Sigmoid colon (tissue), 7 donors: Measurements from ENCODE around the gene GMDS. TPM values are rescaled to one million over a fixed set of nuclear protein-coding genes. Genes with fewer than 3 reads are reported as not detected.

Experiments
- DNase-seq: peaks from one replicate; pipeline ENCODE4 v3.0.0-alpha.2; 2019
- H3K27ac ChIP-seq, 4 donors: fragments of 200-600 bp; sonication (generic); one replicate each; pipeline ENCODE4 v1.5.1; 2016 to 2019; ENCODE audit warnings: mild to moderate bottlenecking in 1 of 4
- H3K27me3 ChIP-seq, 3 donors: fragments of 200-600 bp; sonication (generic); one replicate each; pipeline ENCODE4 v1.5.1; 2019; ENCODE audit warnings: mild to moderate bottlenecking in 1 of 3
- H3K36me3 ChIP-seq, 4 donors: fragments of 200-600 bp; sonication (generic); one replicate each; pipeline ENCODE4 v1.5.1; 2016 to 2019
- H3K4me1 ChIP-seq, 4 donors: fragments of 200-600 bp; sonication (generic); one replicate each; pipeline ENCODE4 v1.5.1; 2017 to 2019
- H3K4me3 ChIP-seq, 4 donors: fragments of 200-600 bp; sonication (generic); one replicate each; pipeline ENCODE4 v1.5.1; 2017 to 2019; ENCODE audit warnings: mild to moderate bottlenecking in 2 of 4, moderate library complexity in 1 of 4
- H3K9me3 ChIP-seq, 4 donors: fragments of 200-600 bp in 3 of 4; sonication (generic) in 3 of 4; one replicate each; pipeline versions ENCODE4 v1.5.1 to v1.6.1; 2013 to 2019
- EP300 ChIP-seq, 4 donors: sonication (generic); formaldehyde crosslinking; IDR thresholded peaks; one replicate each; pipeline ENCODE4 v1.6.1; 2017; ENCODE audit warnings: antibody characterized with exemption in 4 of 4
- POLR2A ChIP-seq, 2 donors: fragments of 450-650 bp; IDR thresholded peaks; one replicate each; pipeline ENCODE4 v1.6.1; 2016; ENCODE audit warnings: antibody characterized with exemption in 2 of 2, mild to moderate bottlenecking in 2 of 2, moderate library complexity in 2 of 2
- POLR2AphosphoS5 ChIP-seq, 4 donors: sonication (generic); formaldehyde crosslinking; IDR thresholded peaks; one replicate each; pipeline ENCODE4 v1.6.1; 2017; ENCODE audit warnings: antibody characterized with exemption in 4 of 4
- WGBS, 2 donors: extraction: QIAGEN DNeasy Blood & Tissue Kit; methylation state at CpG; one replicate each; pipeline ENCODE4 v1.1.7; 2013; 5-methylcytosine and 5-hydroxymethylcytosine counted together
- intact Hi-C: fragments of 100-400 bp; cut with DNase I; formaldehyde crosslinking; loops from one replicate; pipeline ENCODE4 v1.15.1; 2023
- polyA plus RNA-seq, 3 donors: library from polyadenylated mRNA; stranded (reverse); fragments of 200-250 nt; gene quantifications; one replicate each; pipeline ENCODE4 v1.2.3, GENCODE V29; 2013
- total RNA-seq, 4 donors: library from RNA; depleted of rRNA; stranded (reverse); fragments of >200 nt; gene quantifications; one replicate each; pipeline ENCODE4 v1.1.0, GENCODE V29; 2016
- TF ChIP-seq, protein P1 (sequence below), 4 experiments: fragments of 450-650 bp in 3 of 4; fragments of 200-600 bp in 1 of 4; IDR thresholded peaks; one replicate each; pipeline ENCODE4 v1.5.1; 2016 to 2019; ENCODE audit warnings: antibody characterized with exemption in 4 of 4, mild to moderate bottlenecking in 3 of 4, moderate library complexity in 2 of 4
- donor health status: healthy with polysubstance abuse.
- donor health status: Bipolar disorder and iron deficiency.
- donor health status: healthy.

Gene GMDS
- total and polyA plus RNA-seq, 7 donors, result 3.1 to 173 (median 9.4) TPM

DNA sequence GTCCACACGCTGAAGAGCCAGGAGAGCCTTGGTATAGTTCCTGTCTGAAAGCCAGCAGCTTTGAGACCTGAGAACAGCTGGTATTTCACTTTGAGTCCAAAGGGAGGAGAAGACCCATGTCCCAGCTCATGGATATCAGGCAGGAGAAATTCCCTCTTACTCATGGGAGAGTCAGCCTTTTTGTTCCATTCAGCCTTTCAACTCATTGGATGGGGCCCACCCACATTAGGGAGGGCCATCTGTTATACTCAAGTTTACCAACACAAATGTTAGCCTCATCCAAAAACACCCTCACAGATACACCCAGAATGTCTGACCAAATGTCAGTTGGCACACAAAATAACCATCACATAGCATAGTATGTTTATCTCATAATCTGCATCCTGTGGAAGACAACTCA, 80.1 kb downstream of the GMDS start:
- no peaks in the 10 kb centered on the region for H3K9me3 ChIP-seq
- 93 to 97% methylated on average over 1 of the region's 1 CpG for WGBS, 2 donors

DNA sequence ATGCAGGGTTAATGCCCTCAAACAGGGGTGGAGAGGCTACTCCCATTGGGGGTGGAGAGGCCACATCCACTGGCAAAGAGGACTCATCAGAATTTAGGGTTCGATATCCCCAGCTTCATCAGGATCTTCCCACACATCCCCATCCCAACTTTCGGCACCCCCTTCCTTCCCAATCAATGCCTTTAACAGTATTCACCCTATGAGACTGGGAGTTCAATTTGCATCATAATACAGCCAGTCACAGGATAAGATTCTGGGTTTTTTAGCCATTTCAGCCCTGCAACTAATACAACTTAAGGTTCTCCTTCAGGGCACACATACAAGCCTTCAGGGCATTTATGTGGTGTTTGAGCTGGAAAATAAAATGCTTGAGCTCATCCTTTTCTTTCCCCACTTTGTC, 80.9 kb downstream of the GMDS start:
- no peak for DNase-seq
- H3K4me1 ChIP-seq, result peaks cover 0 to 7% (median 0%) of the 10 kb centered on the region in 4 donors
- no peaks in the 10 kb centered on the region for H3K27me3 ChIP-seq
- TF ChIP-seq, protein P1, sequence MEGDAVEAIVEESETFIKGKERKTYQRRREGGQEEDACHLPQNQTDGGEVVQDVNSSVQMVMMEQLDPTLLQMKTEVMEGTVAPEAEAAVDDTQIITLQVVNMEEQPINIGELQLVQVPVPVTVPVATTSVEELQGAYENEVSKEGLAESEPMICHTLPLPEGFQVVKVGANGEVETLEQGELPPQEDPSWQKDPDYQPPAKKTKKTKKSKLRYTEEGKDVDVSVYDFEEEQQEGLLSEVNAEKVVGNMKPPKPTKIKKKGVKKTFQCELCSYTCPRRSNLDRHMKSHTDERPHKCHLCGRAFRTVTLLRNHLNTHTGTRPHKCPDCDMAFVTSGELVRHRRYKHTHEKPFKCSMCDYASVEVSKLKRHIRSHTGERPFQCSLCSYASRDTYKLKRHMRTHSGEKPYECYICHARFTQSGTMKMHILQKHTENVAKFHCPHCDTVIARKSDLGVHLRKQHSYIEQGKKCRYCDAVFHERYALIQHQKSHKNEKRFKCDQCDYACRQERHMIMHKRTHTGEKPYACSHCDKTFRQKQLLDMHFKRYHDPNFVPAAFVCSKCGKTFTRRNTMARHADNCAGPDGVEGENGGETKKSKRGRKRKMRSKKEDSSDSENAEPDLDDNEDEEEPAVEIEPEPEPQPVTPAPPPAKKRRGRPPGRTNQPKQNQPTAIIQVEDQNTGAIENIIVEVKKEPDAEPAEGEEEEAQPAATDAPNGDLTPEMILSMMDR (IDR thresholded peaks at IDR 0.05), result no peak
- TF ChIP-seq POLR2A (IDR thresholded peaks at IDR 0.05) (no peak), POLR2AphosphoS5 (IDR thresholded peaks at IDR 0.05) (no peak), EP300 (IDR thresholded peaks at IDR 0.05) (no peak)
- H3K4me3 ChIP-seq, result no peak overlapping the region
- H3K9me3 ChIP-seq, result no peaks in the 10 kb centered on the region
- intact Hi-C loops, result no loop called here
- H3K36me3 ChIP-seq, result no peaks in the 10 kb centered on the region
- WGBS, 2 donors, result 93 to 97% methylated on average over 2 of the region's 2 CpGs
- H3K27ac ChIP-seq, result no peak overlapping the region

More for the DNA sequence above, 80.1 kb downstream of the GMDS start:
- Histone ChIP-seq H3K4me3 (no peak overlapping the region), H3K27me3 (no peaks in the 10 kb centered on the region), H3K4me1 (peaks cover 0 to 7% (median 0%) of the 10 kb centered on the region in 4 donors), H3K36me3 (no peaks in the 10 kb centered on the region), H3K27ac (no peak overlapping the region)
- DNase-seq, result no peak
- no peak for TF ChIP-seq POLR2AphosphoS5 (IDR thresholded peaks at IDR 0.05)
- TF ChIP-seq EP300 (IDR thresholded peaks at IDR 0.05), result no peak
- no peak for TF ChIP-seq POLR2A (IDR thresholded peaks at IDR 0.05)
- TF ChIP-seq, protein P1 (IDR thresholded peaks at IDR 0.05), result no peak
- intact Hi-C loops, result no loop called here

DNA sequence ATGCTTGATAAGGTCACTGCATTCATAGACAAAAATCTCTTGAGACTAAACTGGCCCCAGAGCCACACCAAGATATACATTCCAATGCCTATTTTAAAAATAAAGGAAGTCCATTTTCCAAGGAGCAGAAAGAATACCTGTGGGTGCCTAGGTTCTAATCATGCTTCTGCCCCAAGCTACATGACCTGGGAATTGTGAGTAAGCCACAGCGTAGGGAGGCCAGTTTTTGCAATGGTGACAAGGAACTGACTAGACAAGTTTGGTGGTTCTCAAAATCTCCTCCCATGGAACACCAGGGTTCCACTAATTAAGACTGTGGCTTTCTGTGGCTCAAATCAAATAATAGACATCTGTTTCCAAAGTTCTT, 83.3 kb downstream of the GMDS start:
- no peaks in the 10 kb centered on the region for H3K36me3 ChIP-seq
- no peak overlapping the region for H3K4me3 ChIP-seq
- no peaks in the 10 kb centered on the region for H3K4me1 ChIP-seq
- intact Hi-C loops, result no loop called here
- no peak overlapping the region for H3K27ac ChIP-seq
- no peaks in the 10 kb centered on the region for H3K27me3 ChIP-seq
- WGBS, 2 donors, result 80 to 91% methylated on average over 1 of the region's 1 CpG
- no peak for TF ChIP-seq POLR2A (IDR thresholded peaks at IDR 0.05)
- TF ChIP-seq, protein P1 (IDR thresholded peaks at IDR 0.05), result no peak
- no peak for TF ChIP-seq EP300 (IDR thresholded peaks at IDR 0.05)
- TF ChIP-seq POLR2AphosphoS5 (IDR thresholded peaks at IDR 0.05), result no peak
- no peaks in the 10 kb centered on the region for H3K9me3 ChIP-seq
- DNase-seq, result no peak

DNA sequence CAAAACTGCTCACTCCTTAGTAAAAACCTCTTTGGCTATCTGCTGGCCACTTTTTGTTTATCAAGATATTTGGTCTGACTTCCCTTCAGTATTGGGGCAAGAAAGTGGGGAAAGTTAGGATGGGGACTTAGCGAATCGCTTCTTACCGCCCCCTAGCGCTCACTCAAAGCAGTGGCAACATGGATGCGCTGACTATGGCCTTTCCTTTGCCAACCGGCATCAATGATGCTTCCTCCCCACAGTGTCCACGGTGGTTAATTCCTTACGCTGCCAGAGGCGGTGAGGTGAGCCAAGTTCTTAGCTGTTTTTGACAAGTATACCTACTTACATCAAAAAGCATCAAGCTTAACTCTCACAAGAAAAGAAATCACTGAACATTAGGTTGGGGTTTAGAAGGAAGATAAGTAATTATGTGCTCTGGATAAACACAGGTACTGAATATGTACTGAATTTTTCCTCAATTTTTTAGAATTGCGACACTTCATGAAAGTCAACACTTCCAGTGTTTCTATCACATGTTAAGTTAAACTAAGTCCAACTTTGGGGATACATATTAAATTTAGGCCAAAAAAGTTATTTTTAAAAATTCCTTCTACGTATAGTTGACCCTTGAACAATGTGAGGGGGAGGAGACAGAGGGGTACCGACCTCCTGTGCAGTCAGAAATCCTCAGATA, 86.7 kb downstream of the GMDS start:
- DNase-seq, result no peak
- Histone ChIP-seq H3K27me3 (no peaks in the 10 kb centered on the region), H3K9me3 (no peaks in the 10 kb centered on the region), H3K4me3 (no peak overlapping the region), H3K4me1 (no peaks in the 10 kb centered on the region), H3K36me3 (no peaks in the 10 kb centered on the region), H3K27ac (no peak overlapping the region)
- intact Hi-C loops, result no loop called here
- TF ChIP-seq POLR2A (IDR thresholded peaks at IDR 0.05) (no peak), EP300 (IDR thresholded peaks at IDR 0.05) (no peak), POLR2AphosphoS5 (IDR thresholded peaks at IDR 0.05) (no peak)
- TF ChIP-seq, protein P1 (IDR thresholded peaks at IDR 0.05), result no peak
- WGBS, 2 donors, result 82 to 92% methylated on average over 12 of the region's 12 CpGs
